Neural progenitor cell (in vitro differentiated cells): Measurements from ENCODE around the gene BCAN. TPM values are rescaled to one million over a fixed set of nuclear protein-coding genes. Genes with fewer than 3 reads are reported as not detected.

Experiments used
- DNase-seq: peaks from one replicate; pipeline ENCODE4 v3.0.0-alpha.2; 2016; ENCODE audit warnings: low spot score
- H2AFZ ChIP-seq: fragments of 200-600 bp; sonication (generic); replicated peaks from 2 replicates; pipeline ENCODE4 v1.6.1; 2016; ENCODE audit warnings: antibody characterized with exemption
- H3F3A ChIP-seq: fragments of 200-600 bp; sonication (generic); 2 replicates; pipeline ENCODE4 v1.6.1; 2016; ENCODE audit warnings: antibody characterized with exemption, low read depth
- H3K27ac ChIP-seq: fragments of 200-600 bp; sonication (generic); 2 replicates; pipeline ENCODE4 v1.5.1; 2016; ENCODE audit warnings: mild to moderate bottlenecking
- H3K27me3 ChIP-seq: fragments of 200-600 bp; sonication (generic); 2 replicates; pipeline ENCODE4 v1.6.1; 2016; ENCODE audit warnings: mild to moderate bottlenecking, moderate library complexity
- H3K36me3 ChIP-seq: fragments of 200-600 bp; sonication (generic); 2 replicates; pipeline ENCODE4 v1.5.1; 2016
- H3K4me1 ChIP-seq: fragments of 200-600 bp; sonication (generic); 2 replicates; pipeline ENCODE4 v1.6.1; 2016; ENCODE audit warnings: mixed run types
- H3K4me2 ChIP-seq: fragments of 200-600 bp; sonication (generic); 2 replicates; pipeline ENCODE4 v1.6.1; 2016
- H3K4me3 ChIP-seq: fragments of 200-600 bp; sonication (generic); 2 replicates; pipeline ENCODE4 v1.5.1; 2016
- H3K79me2 ChIP-seq: fragments of 200-600 bp; sonication (generic); 2 replicates; pipeline ENCODE4 v1.6.1; 2016; ENCODE audit warnings: low read depth
- H3K9ac ChIP-seq: fragments of 200-600 bp; sonication (generic); 2 replicates; pipeline ENCODE4 v1.6.1; 2016
- H3K9me3 ChIP-seq: fragments of 200-600 bp; sonication (generic); 2 replicates; pipeline ENCODE4 v1.5.1; 2016; ENCODE audit warnings: low read depth
- H4K20me1 ChIP-seq: fragments of 200-600 bp; sonication (generic); 2 replicates; pipeline ENCODE4 v1.6.1; 2016; ENCODE audit warnings: low read depth
- H3K27ac Mint-ChIP-seq: 3 replicates; pipeline ENCODE4 v1.8.0; 2021; ENCODE audit warnings: mixed read lengths
- H3K27me3 Mint-ChIP-seq: 2 replicates; pipeline ENCODE4 v1.8.0; 2022; ENCODE audit warnings: low read depth, mild to moderate bottlenecking, inconsistent platforms, moderate library complexity, mixed read lengths; ENCODE audit not compliant: insufficient read depth
- H3K36me3 Mint-ChIP-seq: 3 replicates; pipeline ENCODE4 v1.8.0; 2021; ENCODE audit warnings: mixed read lengths
- H3K4me1 Mint-ChIP-seq: 3 replicates; pipeline ENCODE4 v1.8.0; 2021; ENCODE audit warnings: mixed read lengths
- H3K4me3 Mint-ChIP-seq: 3 replicates; pipeline ENCODE4 v1.8.0; 2021; ENCODE audit warnings: mild to moderate bottlenecking, moderate library complexity, mixed read lengths
- H3K9me3 Mint-ChIP-seq: 3 replicates; pipeline ENCODE4 v1.8.0; 2020; ENCODE audit warnings: mixed read lengths
- CTCF ChIP-seq: fragments of 200-600 bp; sonication (generic); IDR thresholded peaks from 2 replicates; pipeline ENCODE4 v1.5.1; 2017; ENCODE audit warnings: antibody characterized with exemption, mild to moderate bottlenecking
- EZH2 ChIP-seq: fragments of 200-600 bp; sonication (generic); IDR thresholded peaks from 2 replicates; pipeline ENCODE4 v1.6.1; 2017; ENCODE audit warnings: antibody characterized with exemption, mild to moderate bottlenecking, moderate library complexity
- EZH2phosphoT487 ChIP-seq: fragments of 200-600 bp; sonication (generic); IDR thresholded peaks from 2 replicates; pipeline ENCODE4 v1.6.1; 2017; ENCODE audit warnings: antibody characterized with exemption
- total RNA-seq: library from RNA; depleted of rRNA; stranded (reverse); fragments of >200 nt; gene quantifications from 2 replicates; pipeline ENCODE4 v1.2.3, GENCODE V29; 2015; ENCODE audit warnings: low replicate concordance

The BCAN gene
- total RNA-seq, 1 donor from 2014 or later, result not detected

- TF ChIP-seq EZH2phosphoT487 (no peak), EZH2 (no peak), CTCF (no peak)
- Histone ChIP-seq H2AFZ (no peak overlapping the region), H3K4me2 (no peak overlapping the region), H3K4me3 (no peak overlapping the region), H3K27ac (no peak overlapping the region), H3K9ac (no peak overlapping the region), H3F3A (no peaks in the 10 kb centered on the region), H3K36me3 (no peaks in the 10 kb centered on the region), H3K9me3 (no peaks in the 10 kb centered on the region), H3K79me2 (no peaks in the 10 kb centered on the region), H3K4me1 (no peaks in the 10 kb centered on the region), H3K27me3 (peaks cover 100% of the 10 kb centered on the region), H4K20me1 (peaks cover 26% of the 10 kb centered on the region)
- peaks cover 34% of the 10 kb centered on the region for H3K27me3 Mint-ChIP-seq
- DNase-seq, result no peak
- no peaks in the 10 kb centered on the region for H3K4me1 Mint-ChIP-seq
- H3K36me3 Mint-ChIP-seq, result no peaks in the 10 kb centered on the region
- H3K4me3 Mint-ChIP-seq, result no peak overlapping the region
- no peak overlapping the region for H3K27ac Mint-ChIP-seq
- H3K9me3 Mint-ChIP-seq, result no peaks in the 10 kb centered on the region
These were observed 7.0 kb downstream of the BCAN start for GRCh38 chr1:156648951-156649350.

DNA sequence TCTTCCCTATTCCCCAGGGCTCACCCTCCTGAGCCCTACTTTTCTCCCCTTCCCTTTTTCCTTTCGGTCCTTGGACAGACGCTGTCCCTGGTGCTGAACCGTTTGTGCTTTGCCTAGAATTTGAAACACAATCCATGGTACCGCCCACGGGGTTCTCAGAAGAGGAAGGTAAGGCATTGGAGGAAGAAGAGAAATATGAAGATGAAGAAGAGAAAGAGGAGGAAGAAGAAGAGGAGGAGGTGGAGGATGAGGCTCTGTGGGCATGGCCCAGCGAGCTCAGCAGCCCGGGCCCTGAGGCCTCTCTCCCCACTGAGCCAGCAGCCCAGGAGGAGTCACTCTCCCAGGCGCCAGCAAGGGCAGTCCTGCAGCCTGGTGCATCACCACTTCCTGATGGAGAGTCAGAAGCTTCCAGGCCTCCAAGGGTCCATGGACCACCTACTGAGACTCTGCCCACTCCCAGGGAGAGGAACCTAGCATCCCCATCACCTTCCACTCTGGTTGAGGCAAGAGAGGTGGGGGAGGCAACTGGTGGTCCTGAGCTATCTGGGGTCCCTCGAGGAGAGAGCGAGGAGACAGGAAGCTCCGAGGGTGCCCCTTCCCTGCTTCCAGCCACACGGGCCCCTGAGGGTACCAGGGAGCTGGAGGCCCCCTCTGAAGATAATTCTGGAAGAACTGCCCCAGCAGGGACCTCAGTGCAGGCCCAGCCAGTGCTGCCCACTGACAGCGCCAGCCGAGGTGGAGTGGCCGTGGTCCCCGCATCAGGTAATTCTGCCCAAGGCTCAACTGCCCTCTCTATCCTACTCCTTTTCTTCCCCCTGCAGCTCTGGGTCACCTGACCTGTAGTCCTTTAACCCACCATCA is 10.4 kb downstream of the BCAN start:
- Histone ChIP-seq H3K9me3 (no peaks in the 10 kb centered on the region), H3K27ac (no peak overlapping the region), H3K36me3 (no peaks in the 10 kb centered on the region), H2AFZ (no peak overlapping the region), H3K4me3 (no peak overlapping the region), H3K4me2 (no peak overlapping the region), H3K79me2 (no peaks in the 10 kb centered on the region), H3F3A (no peaks in the 10 kb centered on the region), H3K9ac (no peak overlapping the region), H3K27me3 (peaks cover 100% of the 10 kb centered on the region), H3K4me1 (peaks cover 7% of the 10 kb centered on the region), H4K20me1 (peaks cover 43% of the 10 kb centered on the region)
- DNase-seq, result peak; percentile 91
- Mint-ChIP-seq H3K4me1 (peaks cover 5% of the 10 kb centered on the region), H3K9me3 (no peaks in the 10 kb centered on the region), H3K27ac (no peak overlapping the region), H3K27me3 (peaks cover 47% of the 10 kb centered on the region), H3K4me3 (no peak overlapping the region), H3K36me3 (no peaks in the 10 kb centered on the region)
- TF ChIP-seq EZH2phosphoT487, result no peak
- TF ChIP-seq CTCF, result no peak
- TF ChIP-seq EZH2, result no peak

GRCh38 chr1:156652992-156653355 is 11.1 kb downstream of the BCAN start:
- H3K4me3 Mint-ChIP-seq, result no peak overlapping the region
- peaks cover 41% of the 10 kb centered on the region for H3K27me3 Mint-ChIP-seq
- peaks cover 7% of the 10 kb centered on the region for H3K4me1 ChIP-seq
- H2AFZ ChIP-seq, result no peak overlapping the region
- H3K36me3 ChIP-seq, result no peaks in the 10 kb centered on the region
- H3K9ac ChIP-seq, result no peak overlapping the region
- H3K27me3 ChIP-seq, result peaks cover 100% of the 10 kb centered on the region
- no peak overlapping the region for H3K27ac ChIP-seq
- H3K36me3 Mint-ChIP-seq, result no peaks in the 10 kb centered on the region
- H3K27ac Mint-ChIP-seq, result no peak overlapping the region
- TF ChIP-seq EZH2, result no peak
- no peak for TF ChIP-seq CTCF
- TF ChIP-seq EZH2phosphoT487, result no peak
- H3K9me3 Mint-ChIP-seq, result no peaks in the 10 kb centered on the region
- no peaks in the 10 kb centered on the region for H3K9me3 ChIP-seq
- H3K4me3 ChIP-seq, result no peak overlapping the region
- H3K79me2 ChIP-seq, result no peaks in the 10 kb centered on the region
- peaks cover 43% of the 10 kb centered on the region for H4K20me1 ChIP-seq
- H3K4me2 ChIP-seq, result no peak overlapping the region
- DNase-seq, result no peak
- peaks cover 9% of the 10 kb centered on the region for H3K4me1 Mint-ChIP-seq
- no peaks in the 10 kb centered on the region for H3F3A ChIP-seq
